Keratinocyte (primary cell): Measurements from ENCODE around the gene PTPRN2. TPM values are rescaled to one million over a fixed set of nuclear protein-coding genes. Genes with fewer than 3 reads are reported as not detected.

ENCODE experiments used
- DNase-seq: peaks from one replicate; pipeline ENCODE4 v3.0.0-alpha.2; 2011; ENCODE audit warnings: low read depth, missing footprints, low spot score
- FAIRE-seq: peaks from 2 replicates; lab custom pipeline; 2011; peaks lifted over from hg19 to GRCh38; lab: Jason Lieb, UNC
- H2AFZ ChIP-seq: 2 replicates; pipeline ENCODE4 v1.6.0; 2012; ENCODE audit warnings: low read length, control low read depth, inconsistent platforms; ENCODE audit not compliant: control insufficient read depth
- H3K27ac ChIP-seq: 2 replicates; pipeline ENCODE4 v1.5.1; 2011; ENCODE audit warnings: low read length; ENCODE audit not compliant: control insufficient read depth, insufficient read depth
- H3K27me3 ChIP-seq: 3 replicates; pipeline ENCODE4 v1.6.0; 2011; ENCODE audit warnings: low read length; ENCODE audit not compliant: control insufficient read depth, insufficient read depth; ENCODE audit errors: extremely low read depth
- H3K36me3 ChIP-seq, 2 experiments: 2 replicates in 1 of 2; 3 replicates in 1 of 2; pipeline ENCODE4 v1.5.1; 2011; ENCODE audit warnings: low read length in 2 of 2, mild to moderate bottlenecking in 1 of 2; ENCODE audit not compliant: control insufficient read depth in 2 of 2, insufficient read depth in 2 of 2; ENCODE audit errors: extremely low read depth in 1 of 2
- H3K4me1 ChIP-seq: 3 replicates; pipeline ENCODE4 v1.5.1; 2011; ENCODE audit warnings: low read length; ENCODE audit not compliant: control insufficient read depth, insufficient read depth; ENCODE audit errors: extremely low read depth
- H3K4me2 ChIP-seq: 3 replicates; pipeline ENCODE4 v1.6.0; 2011; ENCODE audit warnings: low read depth, low read length; ENCODE audit not compliant: control insufficient read depth, insufficient read depth; ENCODE audit errors: extremely low read depth
- H3K4me3 ChIP-seq, 3 experiments: fragments of 200-600 bp in 1 of 3; sonication (generic) in 1 of 3; 2 replicates in 2 of 3; 3 replicates in 1 of 3; pipeline ENCODE4 v1.5.1; 2011 to 2016; ENCODE audit warnings: low read length in 3 of 3, mild to moderate bottlenecking in 3 of 3, control low read depth in 2 of 3, inconsistent platforms in 1 of 3, low read depth in 1 of 3, mixed read lengths in 1 of 3, mixed run types in 1 of 3, moderate library complexity in 1 of 3; ENCODE audit not compliant: control insufficient read depth in 2 of 3, insufficient read depth in 2 of 3; ENCODE audit errors: extremely low read depth in 1 of 3
- H3K79me2 ChIP-seq: 2 replicates; pipeline ENCODE4 v1.6.0; 2012; ENCODE audit warnings: low read length; ENCODE audit not compliant: control insufficient read depth, insufficient read depth
- H3K9ac ChIP-seq: 3 replicates; pipeline ENCODE4 v1.6.0; 2011; ENCODE audit warnings: low read length; ENCODE audit not compliant: control insufficient read depth, insufficient read depth; ENCODE audit errors: extremely low read depth
- H3K9me1 ChIP-seq: 3 replicates; pipeline ENCODE4 v1.6.0; 2011; ENCODE audit warnings: low read length; ENCODE audit not compliant: control insufficient read depth, insufficient read depth; ENCODE audit errors: extremely low read depth
- H3K9me3 ChIP-seq: 2 replicates; pipeline ENCODE4 v1.5.1; 2012; ENCODE audit warnings: low read depth, low read length; ENCODE audit not compliant: control insufficient read depth
- H4K20me1 ChIP-seq: 3 replicates; pipeline ENCODE4 v1.6.0; 2011; ENCODE audit warnings: low read length; ENCODE audit not compliant: control insufficient read depth, insufficient read depth; ENCODE audit errors: extremely low read depth
- EZH2 ChIP-seq: IDR thresholded peaks from one replicate; pipeline ENCODE4 v1.6.1; 2012; ENCODE audit warnings: inconsistent platforms, mild to moderate bottlenecking, low read length, moderate library complexity
- dilution Hi-C: fragments of 300-500 bp; cut with MboI; formaldehyde crosslinking; loops from one replicate; pipeline ENCODE4 v1.7.0; 2020; ENCODE audit warnings: low sequenced_read_pairs; ENCODE audit not compliant: extremely low pct_ligation_motif_present
- polyA plus RNA-seq, 5 experiments: library from polyadenylated mRNA; depleted of rRNA in 3 of 5; stranded (reverse) in 3 of 5; stranded (forward) in 1 of 5; unstranded in 1 of 5; fragments of >200 nt; gene quantifications; 1 replicate in 1 of 5; 2 replicates in 3 of 5; 3 replicates in 1 of 5; pipeline versions ENCODE4 v1.2.1 to v1.2.3, GENCODE V29; 2011 to 2012; ENCODE audit warnings: missing spikeins in 2 of 5, low read depth in 1 of 5, low replicate concordance in 1 of 5
- TF ChIP-seq, protein P1 (sequence below), 3 experiments: IDR thresholded peaks in 1 of 3; conservative IDR thresholded peaks in 1 of 3; optimal IDR thresholded peaks in 1 of 3; 2 replicates in 2 of 3; 3 replicates in 1 of 3; pipeline versions ENCODE3 to v1.5.1; 2011; ENCODE audit warnings: low read length in 3 of 3, mild to moderate bottlenecking in 3 of 3, moderate library complexity in 2 of 3, control low read depth in 1 of 3, inconsistent platforms in 1 of 3; ENCODE audit not compliant: insufficient read depth in 2 of 3; ENCODE audit errors: extremely low read depth in 1 of 3

The PTPRN2 gene
- polyA plus RNA-seq, 1 donor (not counting 4 experiments of a cell fraction or from before 2014, with no cell fraction given), result not detected

- no peak overlapping the region for H2AFZ ChIP-seq
These were observed 543.8 kb downstream of the PTPRN2 start for GRCh38 chr7:158043551-158044481.

GRCh38 chr7:158042156-158042880 is 545.3 kb downstream of the PTPRN2 start:
- H3K27ac ChIP-seq, result no peak overlapping the region
- H4K20me1 ChIP-seq, result no peaks in the 10 kb centered on the region
- TF ChIP-seq EZH2, result no peak
- TF ChIP-seq, protein P1, sequence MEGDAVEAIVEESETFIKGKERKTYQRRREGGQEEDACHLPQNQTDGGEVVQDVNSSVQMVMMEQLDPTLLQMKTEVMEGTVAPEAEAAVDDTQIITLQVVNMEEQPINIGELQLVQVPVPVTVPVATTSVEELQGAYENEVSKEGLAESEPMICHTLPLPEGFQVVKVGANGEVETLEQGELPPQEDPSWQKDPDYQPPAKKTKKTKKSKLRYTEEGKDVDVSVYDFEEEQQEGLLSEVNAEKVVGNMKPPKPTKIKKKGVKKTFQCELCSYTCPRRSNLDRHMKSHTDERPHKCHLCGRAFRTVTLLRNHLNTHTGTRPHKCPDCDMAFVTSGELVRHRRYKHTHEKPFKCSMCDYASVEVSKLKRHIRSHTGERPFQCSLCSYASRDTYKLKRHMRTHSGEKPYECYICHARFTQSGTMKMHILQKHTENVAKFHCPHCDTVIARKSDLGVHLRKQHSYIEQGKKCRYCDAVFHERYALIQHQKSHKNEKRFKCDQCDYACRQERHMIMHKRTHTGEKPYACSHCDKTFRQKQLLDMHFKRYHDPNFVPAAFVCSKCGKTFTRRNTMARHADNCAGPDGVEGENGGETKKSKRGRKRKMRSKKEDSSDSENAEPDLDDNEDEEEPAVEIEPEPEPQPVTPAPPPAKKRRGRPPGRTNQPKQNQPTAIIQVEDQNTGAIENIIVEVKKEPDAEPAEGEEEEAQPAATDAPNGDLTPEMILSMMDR (optimal IDR thresholded peaks at IDR 0.05 in 1 of 3, IDR thresholded peaks at IDR 0.05 in 1 of 3, conservative IDR thresholded peaks at IDR 0.05 in 1 of 3; ENCODE audit: extremely low read depth in 1 of 3, insufficient read depth in 2 of 3, low read length in 3 of 3), result no peak
- H3K9me1 ChIP-seq, result no peaks in the 10 kb centered on the region
- H3K79me2 ChIP-seq, result no peaks in the 10 kb centered on the region
- no peaks in the 10 kb centered on the region for H3K4me1 ChIP-seq
- FAIRE-seq (no peak), DNase-seq (no peak)
- dilution Hi-C loops, result no loop called here
- no peaks in the 10 kb centered on the region for H3K27me3 ChIP-seq
- H3K4me2 ChIP-seq, result no peak overlapping the region
- H2AFZ ChIP-seq, result no peak overlapping the region
- H3K4me3 ChIP-seq, result no peak overlapping the region
- H3K9ac ChIP-seq, result no peak overlapping the region
- H3K9me3 ChIP-seq, result peaks cover 10% of the 10 kb centered on the region
- no peaks in the 10 kb centered on the region for H3K36me3 ChIP-seq

More at GRCh38 chr7:158043551-158044481, 543.8 kb downstream of the PTPRN2 start:
- Histone ChIP-seq H3K4me2 (no peak overlapping the region), H3K79me2 (no peaks in the 10 kb centered on the region), H3K9me1 (no peaks in the 10 kb centered on the region), H3K9ac (no peak overlapping the region), H3K4me3 (no peak overlapping the region), H3K36me3 (no peaks in the 10 kb centered on the region), H4K20me1 (no peaks in the 10 kb centered on the region), H3K9me3 (peaks cover 15% of the 10 kb centered on the region), H3K27me3 (no peaks in the 10 kb centered on the region), H3K27ac (no peak overlapping the region), H3K4me1 (no peaks in the 10 kb centered on the region)
- dilution Hi-C loops, result no loop called here
- no peak for FAIRE-seq
- TF ChIP-seq, protein P1 (optimal IDR thresholded peaks at IDR 0.05 in 1 of 3, IDR thresholded peaks at IDR 0.05 in 1 of 3, conservative IDR thresholded peaks at IDR 0.05 in 1 of 3; ENCODE audit: extremely low read depth in 1 of 3, insufficient read depth in 2 of 3, low read length in 3 of 3), result no peak
- no peak for TF ChIP-seq EZH2
- DNase-seq, result no peak
